LNCaP clone FGC (cell line): ENCODE results near the gene ZEB2.

Source experiments
- DNase-seq: peaks from one replicate; pipeline ENCODE4 v3.0.0-alpha.2; 2011; ENCODE audit warnings: low read depth
- H3K4me3 ChIP-seq: 2 replicates; pipeline ENCODE4 v1.5.1; 2011; ENCODE audit warnings: mild to moderate bottlenecking, low read depth, low read length, control low read depth
- TF ChIP-seq, protein P1 (sequence below): IDR thresholded peaks from 2 replicates; pipeline ENCODE4 v1.5.1; 2012; ENCODE audit warnings: mild to moderate bottlenecking; ENCODE audit not compliant: control insufficient read depth, insufficient read depth; ENCODE audit errors: extremely low read depth

Gene ZEB2

DNA sequence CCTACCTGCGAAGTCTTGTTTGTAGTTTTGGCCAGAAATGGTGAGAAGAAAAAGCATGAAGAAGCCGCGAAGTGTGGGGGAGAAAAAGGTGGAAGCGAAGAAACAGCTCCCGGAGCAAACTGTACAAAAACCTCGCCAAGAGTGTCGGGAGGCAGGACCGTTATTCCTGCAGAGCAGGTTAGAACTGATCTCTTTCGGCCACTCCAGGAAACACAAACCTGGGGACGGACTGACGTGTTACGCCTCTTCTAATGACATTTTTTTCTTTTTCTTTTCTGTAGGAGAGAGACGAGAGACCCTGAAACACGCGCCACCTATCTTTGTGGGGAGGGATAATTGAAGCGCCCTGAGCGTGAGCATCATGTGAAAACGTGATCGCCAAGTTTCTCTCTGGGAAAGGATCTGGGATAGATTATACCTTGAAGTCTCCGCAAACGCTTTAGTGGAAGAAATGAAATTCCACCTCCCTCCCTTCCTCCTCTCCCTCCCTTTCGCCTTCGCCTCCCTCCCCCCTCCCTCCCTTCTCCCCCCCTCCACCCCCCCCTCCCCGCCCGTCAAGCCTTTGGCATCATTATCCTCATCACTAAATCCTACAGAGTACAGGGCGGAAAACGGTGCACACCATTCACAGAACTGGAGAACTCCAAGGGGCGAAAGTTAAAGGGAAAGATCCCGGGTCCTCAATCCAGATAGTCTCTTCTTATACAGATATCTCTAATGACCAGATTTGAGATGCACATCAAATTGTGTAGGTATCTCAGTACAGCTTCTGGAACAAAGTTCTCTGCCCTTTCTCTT, at the start of gene ZEB2:
Gene ZEB2, minus strand, starts transcription at position 186 of the 798 bp plus-strand sequence. CDS start 2,769 bp downstream, outside the sequence.
- DNase-seq: no peak
- no peak within 1 kb of the TSS for H3K4me3 ChIP-seq
- TF ChIP-seq, protein P1, sequence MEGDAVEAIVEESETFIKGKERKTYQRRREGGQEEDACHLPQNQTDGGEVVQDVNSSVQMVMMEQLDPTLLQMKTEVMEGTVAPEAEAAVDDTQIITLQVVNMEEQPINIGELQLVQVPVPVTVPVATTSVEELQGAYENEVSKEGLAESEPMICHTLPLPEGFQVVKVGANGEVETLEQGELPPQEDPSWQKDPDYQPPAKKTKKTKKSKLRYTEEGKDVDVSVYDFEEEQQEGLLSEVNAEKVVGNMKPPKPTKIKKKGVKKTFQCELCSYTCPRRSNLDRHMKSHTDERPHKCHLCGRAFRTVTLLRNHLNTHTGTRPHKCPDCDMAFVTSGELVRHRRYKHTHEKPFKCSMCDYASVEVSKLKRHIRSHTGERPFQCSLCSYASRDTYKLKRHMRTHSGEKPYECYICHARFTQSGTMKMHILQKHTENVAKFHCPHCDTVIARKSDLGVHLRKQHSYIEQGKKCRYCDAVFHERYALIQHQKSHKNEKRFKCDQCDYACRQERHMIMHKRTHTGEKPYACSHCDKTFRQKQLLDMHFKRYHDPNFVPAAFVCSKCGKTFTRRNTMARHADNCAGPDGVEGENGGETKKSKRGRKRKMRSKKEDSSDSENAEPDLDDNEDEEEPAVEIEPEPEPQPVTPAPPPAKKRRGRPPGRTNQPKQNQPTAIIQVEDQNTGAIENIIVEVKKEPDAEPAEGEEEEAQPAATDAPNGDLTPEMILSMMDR: no peak

- no peak for DNase-seq
- TF ChIP-seq, protein P1: no peak
- no peak overlapping the region for H3K4me3 ChIP-seq
Observed at GRCh38 chr2:144567745-144568144, 47.8 kb upstream of the ZEB2 start.

DNA sequence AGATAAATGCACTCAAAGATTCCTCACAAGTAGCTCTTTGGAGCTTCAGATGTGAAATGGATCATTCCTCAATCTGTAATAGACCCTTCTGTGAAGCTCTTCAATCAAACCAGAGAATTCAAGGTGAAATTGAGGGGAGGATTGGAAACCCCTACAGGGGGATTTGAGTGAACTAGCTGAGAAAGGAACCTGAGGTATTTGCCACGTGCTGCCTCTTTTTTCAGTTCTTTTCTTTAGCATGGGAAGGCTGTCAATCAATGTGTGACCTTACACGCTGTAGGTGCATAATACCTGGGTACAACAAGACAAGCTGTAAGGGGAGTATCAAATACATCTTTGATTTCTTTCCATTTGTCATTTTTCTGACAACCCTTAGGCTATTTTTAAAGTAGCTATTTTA, 46.5 kb upstream of the ZEB2 start:
- no peak overlapping the region for H3K4me3 ChIP-seq
- TF ChIP-seq, protein P1: no peak
- no peak for DNase-seq

- TF ChIP-seq, protein P1: no peak
- no peak for DNase-seq
- H3K4me3 ChIP-seq: no peak overlapping the region
Observed at GRCh38 chr2:144560251-144560650, 40.3 kb upstream of the ZEB2 start.

DNA sequence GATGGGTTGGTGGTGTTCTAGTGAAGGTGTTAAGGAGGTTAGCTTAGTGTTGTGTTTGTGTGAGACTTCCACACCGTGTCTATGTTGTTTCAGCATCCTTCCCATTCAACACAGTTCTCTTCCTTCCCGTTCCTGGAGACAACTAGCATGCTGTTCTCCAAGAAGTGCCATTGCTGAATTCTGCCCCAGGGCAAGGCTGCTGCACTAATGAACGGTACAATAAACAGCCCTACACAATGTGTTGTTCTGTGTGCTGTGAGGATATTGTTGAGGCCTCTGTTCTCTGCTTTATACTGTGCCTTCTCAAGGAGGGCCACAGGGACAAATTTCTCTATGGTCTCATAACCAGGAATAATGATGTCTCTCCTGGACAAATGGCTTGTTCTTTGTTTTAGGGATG, 39.8 kb upstream of the ZEB2 start:
- DNase-seq: no peak
- TF ChIP-seq, protein P1: no peak
- no peak overlapping the region for H3K4me3 ChIP-seq

GRCh38 chr2:144559242-144559641, 39.3 kb upstream of the ZEB2 start:
- TF ChIP-seq, protein P1: no peak
- no peak for DNase-seq
- H3K4me3 ChIP-seq: no peak overlapping the region
